OCI-LY1 (cell line): ENCODE data around the gene TFEB.

ENCODE experiments used
- CTCF ChIP-seq: fragments of 200-600 bp; sonication (generic), shearing (Covaris generic); IDR thresholded peaks from 2 replicates; pipeline ENCODE4 v1.5.1; 2017; ENCODE audit warnings: mild to moderate bottlenecking, antibody characterized with exemption, low read length, moderate library complexity, mixed read lengths
- EZH2 ChIP-seq: fragments of 200-600 bp; sonication (generic), shearing (Covaris generic); IDR thresholded peaks from 2 replicates; pipeline ENCODE4 v1.8.0; 2017; ENCODE audit warnings: borderline replicate concordance, mixed run types, mild to moderate bottlenecking, antibody characterized with exemption, low read length, moderate library complexity, mixed read lengths

GRCh38 chr6:41671376-41671775, 64.0 kb downstream of the TFEB start:
- no peak for TF ChIP-seq EZH2
- no peak for TF ChIP-seq CTCF
